CD14-positive monocyte (primary cell): ENCODE measurements around the gene KLHDC10. TPM values are rescaled to one million over a fixed set of nuclear protein-coding genes. Genes with fewer than 3 reads are reported as not detected.
A peak's percentile ranks its signal among the peaks of the same experiment; 100 is the strongest.
"Not testable (repeated sequence)": the region's sequence is repeated elsewhere in the genome, so short reads cannot be mapped to it uniquely, and the experiment has no call there.

Source experiments
- DNase-seq, 3 donors: peaks; one replicate each; pipeline ENCODE4 v3.0.0-alpha.2; 2011 to 2022
- H2AFZ ChIP-seq: 2 replicates; pipeline ENCODE4 v1.6.0; 2012; ENCODE audit warnings: mild to moderate bottlenecking, low read depth, low read length, inconsistent platforms; ENCODE audit not compliant: insufficient read depth, poor library complexity, severe bottlenecking
- H3K27ac ChIP-seq, 2 donors: 1 replicate in 1 of 2; 2 replicates in 1 of 2; pipeline ENCODE4 v1.5.1; 2012 to 2013; ENCODE audit warnings: low read length in 2 of 2, control low read depth in 1 of 2, inconsistent platforms in 1 of 2, low read depth in 1 of 2, mild to moderate bottlenecking in 1 of 2
- H3K27me3 ChIP-seq, 2 donors: one replicate each; pipeline versions ENCODE4 v1.6.0 to v1.6.1; 2011 to 2013; ENCODE audit warnings: low read length in 2 of 2; ENCODE audit not compliant: control insufficient read depth in 2 of 2, insufficient read depth in 2 of 2
- H3K36me3 ChIP-seq, 2 donors: replicated peaks in 1 of 2; 1 replicate in 1 of 2; 2 replicates in 1 of 2; pipeline versions ENCODE4 v1.5.1 to v1.6.1; 2012 to 2013; ENCODE audit warnings: low read length in 2 of 2, control low read depth in 1 of 2, inconsistent platforms in 1 of 2, mild to moderate bottlenecking in 1 of 2; ENCODE audit not compliant: insufficient read depth in 2 of 2, control insufficient read depth in 1 of 2
- H3K4me1 ChIP-seq, 2 donors: 1 replicate in 1 of 2; 2 replicates in 1 of 2; pipeline versions ENCODE4 v1.5.1 to v1.6.1; 2012 to 2013; ENCODE audit warnings: low read length in 2 of 2, control low read depth in 1 of 2, inconsistent platforms in 1 of 2, mild to moderate bottlenecking in 1 of 2, moderate library complexity in 1 of 2; ENCODE audit not compliant: insufficient read depth in 2 of 2, control insufficient read depth in 1 of 2
- H3K4me2 ChIP-seq: replicated peaks from 2 replicates; pipeline ENCODE3; 2012; ENCODE audit warnings: low read length, moderate library complexity, mild to moderate bottlenecking; ENCODE audit not compliant: poor library complexity, severe bottlenecking; ENCODE audit errors: extremely low read depth
- H3K4me3 ChIP-seq, 3 experiments: fragments of 200-600 bp in 1 of 3; sonication (generic) in 1 of 3; replicated peaks in 1 of 3; 1 replicate in 2 of 3; 2 replicates in 1 of 3; pipeline ENCODE4 v1.5.1; 2011 to 2013; ENCODE audit warnings: low read length in 3 of 3, mild to moderate bottlenecking in 3 of 3, control low read depth in 2 of 3, low read depth in 2 of 3, inconsistent platforms in 1 of 3, moderate library complexity in 1 of 3
- H3K79me2 ChIP-seq: 2 replicates; pipeline ENCODE4 v1.6.0; 2012; ENCODE audit warnings: mild to moderate bottlenecking, control low read depth, inconsistent platforms, low read length, moderate library complexity; ENCODE audit not compliant: insufficient read depth
- H3K9ac ChIP-seq: 2 replicates; pipeline ENCODE4 v1.6.0; 2017; ENCODE audit warnings: low read length, mild to moderate bottlenecking; ENCODE audit not compliant: insufficient read depth, poor library complexity, severe bottlenecking
- H3K9me3 ChIP-seq, 2 donors: replicated peaks in 1 of 2; 1 replicate in 1 of 2; 2 replicates in 1 of 2; pipeline versions ENCODE4 v1.5.1 to v1.6.1; 2012 to 2013; ENCODE audit warnings: low read length in 2 of 2, control low read depth in 1 of 2; ENCODE audit not compliant: control insufficient read depth in 1 of 2, insufficient read depth in 1 of 2
- H4K20me1 ChIP-seq: 2 replicates; pipeline ENCODE4 v1.6.0; 2012; ENCODE audit warnings: mild to moderate bottlenecking, low read length, control low read depth, moderate library complexity; ENCODE audit not compliant: insufficient read depth
- H3K27ac Mint-ChIP-seq, 7 donors: one replicate each; pipeline ENCODE4 v1.8.0; 2020; ENCODE audit warnings: mild to moderate bottlenecking in 7 of 7, mixed read lengths in 7 of 7, moderate library complexity in 6 of 7, inconsistent platforms in 2 of 7
- H3K27me3 Mint-ChIP-seq, 3 donors: one replicate each; pipeline ENCODE4 v1.8.0; 2021 to 2022; ENCODE audit warnings: low read depth in 3 of 3, mild to moderate bottlenecking in 3 of 3, mixed read lengths in 3 of 3, moderate library complexity in 3 of 3, inconsistent platforms in 1 of 3
- H3K36me3 Mint-ChIP-seq, 2 donors: one replicate each; pipeline ENCODE4 v1.8.0; 2020; ENCODE audit warnings: mixed read lengths in 2 of 2, inconsistent platforms in 1 of 2, mild to moderate bottlenecking in 1 of 2
- H3K4me1 Mint-ChIP-seq: one replicate; pipeline ENCODE4 v1.8.0; 2020; ENCODE audit warnings: mild to moderate bottlenecking, mixed read lengths
- H3K4me3 Mint-ChIP-seq, 2 donors: one replicate each; pipeline ENCODE4 v1.8.0; 2020; ENCODE audit warnings: mild to moderate bottlenecking in 2 of 2, mixed read lengths in 2 of 2, moderate library complexity in 1 of 2
- H3K9me3 Mint-ChIP-seq, 7 donors: one replicate each; pipeline ENCODE4 v1.8.0; 2020 to 2022; ENCODE audit warnings: mixed read lengths in 7 of 7, mild to moderate bottlenecking in 6 of 7, moderate library complexity in 6 of 7, inconsistent platforms in 2 of 7
- WGBS: methylation state at CpG from one replicate; pipeline ENCODE4 v1.1.5; 2013; ENCODE audit warnings: missing lambda C conversion rate; ENCODE audit not compliant: insufficient coverage; 5-methylcytosine and 5-hydroxymethylcytosine counted together
- intact Hi-C, 2 donors: fragments of 100-400 bp; cut with micrococcal nuclease; formaldehyde crosslinking; loops; one replicate each; pipeline versions ENCODE4 v1.15.0 to v1.15.1; 2023
- polyA plus RNA-seq, 3 donors: library from polyadenylated mRNA; depleted of rRNA in 1 of 3; unstranded in 2 of 3; stranded (reverse) in 1 of 3; fragments of 300-500 nt in 2 of 3; fragments of >200 nt in 1 of 3; fragmentation: Illumina TruSeq in 2 of 3; gene quantifications; 1 replicate in 2 of 3; 2 replicates in 1 of 3; pipeline ENCODE4 v1.2.3, GENCODE V29; 2012 to 2021
- TF ChIP-seq, protein P1 (sequence below): fragments of 200-600 bp; IDR thresholded peaks from one replicate; pipeline ENCODE4 v1.8.0; 2022; ENCODE audit warnings: antibody characterized with exemption, mild to moderate bottlenecking

The KLHDC10 gene
- polyA plus RNA-seq, 3 donors, result 1.1 to 13.9 (median 2.9) TPM

GRCh38 chr7:130084037-130084875, 13.9 kb downstream of the KLHDC10 start:
- peaks cover 0 to 6% of the 10 kb centered on the region in 2 donors for H3K4me1 ChIP-seq
- no peak overlapping the region for H3K4me3 ChIP-seq
- no peak overlapping the region for H3K4me3 Mint-ChIP-seq
- 60% methylated on average over 7 of the region's 11 CpGs for WGBS
- H3K27me3 ChIP-seq, result no peaks in the 10 kb centered on the region
- peaks cover 13 to 33% of the 10 kb centered on the region in 2 donors for H3K36me3 Mint-ChIP-seq
- peaks cover 0 to 1% (median 0%) of the 10 kb centered on the region in 3 donors for H3K27me3 Mint-ChIP-seq
- peaks cover 96% of the 10 kb centered on the region for H4K20me1 ChIP-seq
- peaks cover 0 to 10% (median 3%) of the 10 kb centered on the region in 7 donors for H3K9me3 Mint-ChIP-seq
- H3K79me2 ChIP-seq, result peaks cover 94% of the 10 kb centered on the region
- DNase-seq, result peak in 1 of 3 donors; percentile 29
- intact Hi-C loops, result no loop called here
- peak overlapping the region in 4 of 7 donors; percentile 12 to 83 (median 26) for H3K27ac Mint-ChIP-seq
- H2AFZ ChIP-seq, result no peak overlapping the region
- H3K27ac ChIP-seq, result peak overlapping the region in 1 of 2 donors; percentile 23
- peaks cover 0 to 9% of the 10 kb centered on the region in 2 donors for H3K36me3 ChIP-seq
- H3K9ac ChIP-seq, result no peak overlapping the region
- peaks cover 14% of the 10 kb centered on the region for H3K4me1 Mint-ChIP-seq
- H3K9me3 ChIP-seq, result peaks cover 0 to 5% of the 10 kb centered on the region in 2 donors
- TF ChIP-seq, protein P1, sequence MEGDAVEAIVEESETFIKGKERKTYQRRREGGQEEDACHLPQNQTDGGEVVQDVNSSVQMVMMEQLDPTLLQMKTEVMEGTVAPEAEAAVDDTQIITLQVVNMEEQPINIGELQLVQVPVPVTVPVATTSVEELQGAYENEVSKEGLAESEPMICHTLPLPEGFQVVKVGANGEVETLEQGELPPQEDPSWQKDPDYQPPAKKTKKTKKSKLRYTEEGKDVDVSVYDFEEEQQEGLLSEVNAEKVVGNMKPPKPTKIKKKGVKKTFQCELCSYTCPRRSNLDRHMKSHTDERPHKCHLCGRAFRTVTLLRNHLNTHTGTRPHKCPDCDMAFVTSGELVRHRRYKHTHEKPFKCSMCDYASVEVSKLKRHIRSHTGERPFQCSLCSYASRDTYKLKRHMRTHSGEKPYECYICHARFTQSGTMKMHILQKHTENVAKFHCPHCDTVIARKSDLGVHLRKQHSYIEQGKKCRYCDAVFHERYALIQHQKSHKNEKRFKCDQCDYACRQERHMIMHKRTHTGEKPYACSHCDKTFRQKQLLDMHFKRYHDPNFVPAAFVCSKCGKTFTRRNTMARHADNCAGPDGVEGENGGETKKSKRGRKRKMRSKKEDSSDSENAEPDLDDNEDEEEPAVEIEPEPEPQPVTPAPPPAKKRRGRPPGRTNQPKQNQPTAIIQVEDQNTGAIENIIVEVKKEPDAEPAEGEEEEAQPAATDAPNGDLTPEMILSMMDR, result peak; percentile 65
- no peak overlapping the region for H3K4me2 ChIP-seq

- H3K4me3 Mint-ChIP-seq, H3K27me3 ChIP-seq, intact Hi-C loops, H3K4me3 ChIP-seq, DNase-seq, H3K9me3 Mint-ChIP-seq, H3K27ac ChIP-seq, H3K9ac ChIP-seq, H2AFZ ChIP-seq, H3K9me3 ChIP-seq, H3K4me1 ChIP-seq, H3K27me3 Mint-ChIP-seq, H3K4me2 ChIP-seq: not testable (repeated sequence)
- H4K20me1 ChIP-seq, result peaks cover 97% of the 10 kb centered on the region
- H3K36me3 ChIP-seq, result peaks cover 0 to 11% of the 10 kb centered on the region in 2 donors
- peak overlapping the region in 1 of 7 donors; percentile 83 for H3K27ac Mint-ChIP-seq
- H3K36me3 Mint-ChIP-seq, result peaks cover 13 to 33% of the 10 kb centered on the region in 2 donors
- WGBS, result 100% methylated on average over 4 of the region's 5 CpGs
- peaks cover 14% of the 10 kb centered on the region for H3K4me1 Mint-ChIP-seq
- H3K79me2 ChIP-seq, result peaks cover 98% of the 10 kb centered on the region
Observed at GRCh38 chr7:130085235-130085634, 14.9 kb downstream of the KLHDC10 start.
